Measurements from ENCODE around the gene ZNF670.
A peak's percentile ranks its signal among the peaks of the same experiment; 100 is the strongest.

The ZNF670 gene

DNA sequence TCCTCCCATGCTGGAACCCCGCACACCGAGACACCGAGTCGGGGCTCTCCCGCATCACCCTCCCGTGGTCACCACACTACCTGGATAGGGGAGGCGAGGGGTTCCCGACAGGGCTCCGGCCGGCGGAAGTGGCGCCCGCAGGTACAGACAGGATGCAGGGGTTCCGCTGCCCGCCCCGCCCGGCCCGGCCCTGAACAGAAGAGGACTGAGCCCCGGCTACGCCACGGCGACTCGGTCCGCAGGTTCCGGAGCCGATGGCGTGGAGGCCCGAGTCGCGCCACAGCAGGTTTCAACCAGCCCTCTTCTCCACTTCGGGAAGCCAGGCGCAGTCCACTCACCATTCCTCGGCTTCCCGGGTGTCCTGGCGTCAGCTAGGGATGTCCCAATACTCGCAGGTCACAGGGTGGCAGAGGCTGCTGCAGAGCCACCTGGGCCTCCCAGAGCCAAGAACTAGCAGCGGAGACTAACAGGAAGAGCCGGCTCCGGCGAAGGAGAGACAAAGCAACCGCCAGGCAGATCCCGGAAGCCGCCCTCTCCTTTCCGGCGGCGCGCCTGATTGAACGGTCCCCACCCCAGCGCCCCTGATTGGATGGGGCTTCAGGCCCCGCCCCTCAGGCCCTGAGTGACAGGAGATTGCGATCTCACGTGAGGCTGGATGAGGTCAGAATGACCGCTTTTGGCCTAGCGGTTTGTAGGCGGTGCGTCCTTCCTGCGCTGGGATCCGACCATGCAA is 25.4 kb upstream of the ZNF670 start, which contains the start of gene ZNF669:
Gene ZNF669 (minus strand): TSS at position 498 of the 733 bp plus-strand sequence. CDS start 157 bp downstream, at position 341.
- TF ChIP-seq EZH2phosphoT487 (conservative IDR thresholded peaks at IDR 0.05; ENCODE audit: low read length): no peak
- TF ChIP-seq, protein P1, sequence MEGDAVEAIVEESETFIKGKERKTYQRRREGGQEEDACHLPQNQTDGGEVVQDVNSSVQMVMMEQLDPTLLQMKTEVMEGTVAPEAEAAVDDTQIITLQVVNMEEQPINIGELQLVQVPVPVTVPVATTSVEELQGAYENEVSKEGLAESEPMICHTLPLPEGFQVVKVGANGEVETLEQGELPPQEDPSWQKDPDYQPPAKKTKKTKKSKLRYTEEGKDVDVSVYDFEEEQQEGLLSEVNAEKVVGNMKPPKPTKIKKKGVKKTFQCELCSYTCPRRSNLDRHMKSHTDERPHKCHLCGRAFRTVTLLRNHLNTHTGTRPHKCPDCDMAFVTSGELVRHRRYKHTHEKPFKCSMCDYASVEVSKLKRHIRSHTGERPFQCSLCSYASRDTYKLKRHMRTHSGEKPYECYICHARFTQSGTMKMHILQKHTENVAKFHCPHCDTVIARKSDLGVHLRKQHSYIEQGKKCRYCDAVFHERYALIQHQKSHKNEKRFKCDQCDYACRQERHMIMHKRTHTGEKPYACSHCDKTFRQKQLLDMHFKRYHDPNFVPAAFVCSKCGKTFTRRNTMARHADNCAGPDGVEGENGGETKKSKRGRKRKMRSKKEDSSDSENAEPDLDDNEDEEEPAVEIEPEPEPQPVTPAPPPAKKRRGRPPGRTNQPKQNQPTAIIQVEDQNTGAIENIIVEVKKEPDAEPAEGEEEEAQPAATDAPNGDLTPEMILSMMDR (IDR thresholded peaks at IDR 0.05; ENCODE audit: insufficient read depth, low read length, poor library complexity, severe bottlenecking): no peak
- peak within 1 kb of the TSS; percentile 99 for H3K4me3 ChIP-seq (ENCODE audit: insufficient read depth, low read length, poor library complexity, severe bottlenecking)
- H3K36me3 ChIP-seq (ENCODE audit: low read length): peaks cover 32% of the 10 kb centered on the region
- peak within 1 kb of the TSS; percentile 92 for H3K9ac ChIP-seq (ENCODE audit: low read length)
- no peaks in the 10 kb centered on the region for H3F3A ChIP-seq (ENCODE audit: insufficient read depth)
- H3K27ac ChIP-seq (ENCODE audit: low read depth, low read length): peak within 1 kb of the TSS; percentile 82
- H3K4me2 ChIP-seq (ENCODE audit: low read depth, low read length, poor library complexity, severe bottlenecking): peak within 1 kb of the TSS; percentile 93
- no peaks in the 10 kb centered on the region for H3K9me2 ChIP-seq (replicated peaks; ENCODE audit: insufficient read depth, low read length)
- peaks cover 28% of the 10 kb centered on the region for H3K79me2 ChIP-seq (ENCODE audit: insufficient read depth, low read length)
- H3K27me3 ChIP-seq (ENCODE audit: low read length): no peaks in the 10 kb centered on the region
- peak within 1 kb of the TSS; percentile 93 for H2AFZ ChIP-seq (ENCODE audit: low read depth, low read length, severe bottlenecking)
- peaks cover 27% of the 10 kb centered on the region; the same call in 1 of the 2 replicates for H3K9me3 ChIP-seq (ENCODE audit: insufficient read depth, low read length)
- no peaks in the 10 kb centered on the region for H4K20me1 ChIP-seq (ENCODE audit: low read depth, low read length)

DNA sequence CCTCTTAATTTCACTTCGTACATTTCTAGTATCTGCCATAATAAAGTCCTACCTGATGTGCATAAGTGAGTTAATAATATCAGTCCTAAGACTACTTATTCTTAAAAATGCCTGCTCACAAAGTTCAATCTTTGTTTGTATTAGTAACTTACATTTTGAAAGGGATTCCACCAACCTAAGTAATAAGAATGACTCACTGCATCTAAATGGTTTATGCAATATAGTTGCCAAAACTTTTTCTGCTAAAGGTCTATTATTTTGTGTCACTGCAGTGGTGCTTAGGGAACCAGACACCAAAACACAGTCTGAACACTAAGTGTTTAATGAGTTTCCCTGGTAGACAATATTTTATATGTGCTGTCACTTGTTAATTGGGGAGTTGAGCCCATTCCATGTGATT is 23.8 kb upstream of the ZNF670 start:
- H4K20me1 ChIP-seq (ENCODE audit: low read depth, low read length): no peaks in the 10 kb centered on the region
- H2AFZ ChIP-seq (ENCODE audit: low read depth, low read length, severe bottlenecking): no peak overlapping the region
- TF ChIP-seq, protein P1 (IDR thresholded peaks at IDR 0.05; ENCODE audit: insufficient read depth, low read length, poor library complexity, severe bottlenecking): no peak
- no peak for TF ChIP-seq EZH2phosphoT487 (conservative IDR thresholded peaks at IDR 0.05; ENCODE audit: low read length)
- no peaks in the 10 kb centered on the region for H3K27me3 ChIP-seq (ENCODE audit: low read length)
- no peaks in the 10 kb centered on the region for H3K9me2 ChIP-seq (replicated peaks; ENCODE audit: insufficient read depth, low read length)
- peaks cover 30% of the 10 kb centered on the region; the same call in 1 of the 2 replicates for H3K9me3 ChIP-seq (ENCODE audit: insufficient read depth, low read length)
- H3F3A ChIP-seq (ENCODE audit: insufficient read depth): no peaks in the 10 kb centered on the region
- peak overlapping the region; percentile 93 for H3K4me2 ChIP-seq (ENCODE audit: low read depth, low read length, poor library complexity, severe bottlenecking)
- H3K9ac ChIP-seq (ENCODE audit: low read length): no peak overlapping the region
- peaks cover 28% of the 10 kb centered on the region for H3K79me2 ChIP-seq (ENCODE audit: insufficient read depth, low read length)
- no peak overlapping the region for H3K4me3 ChIP-seq (ENCODE audit: insufficient read depth, low read length, poor library complexity, severe bottlenecking)
- H3K27ac ChIP-seq (ENCODE audit: low read depth, low read length): no peak overlapping the region
- H3K36me3 ChIP-seq (ENCODE audit: low read length): peaks cover 41% of the 10 kb centered on the region

DNA sequence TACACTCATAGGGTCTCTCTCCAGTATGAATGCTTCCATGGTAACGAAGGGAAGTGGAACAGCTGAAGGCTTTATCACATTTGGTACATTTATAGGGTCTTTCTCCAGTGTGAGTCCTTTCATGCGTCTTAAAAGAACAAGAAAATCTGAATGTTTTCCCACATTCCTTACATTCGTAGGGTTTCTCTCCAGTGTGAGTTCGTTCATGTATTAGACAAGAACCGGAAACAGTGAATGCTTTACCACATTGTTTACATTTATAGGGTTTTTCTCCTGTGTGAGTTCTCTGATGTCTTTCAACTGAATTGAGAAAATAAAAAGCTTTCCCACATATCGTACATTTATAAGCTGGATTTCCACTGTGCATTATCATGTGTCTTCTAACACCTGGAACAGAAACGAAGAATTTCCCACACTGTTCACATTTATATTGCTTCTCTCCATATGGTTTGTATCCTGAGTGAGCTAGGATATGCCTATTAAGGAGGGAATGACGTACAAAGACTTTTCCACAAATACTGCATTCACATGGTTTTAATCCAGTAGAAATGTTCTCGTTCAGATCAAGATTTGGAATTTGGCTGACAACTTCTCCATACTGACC is 22.2 kb upstream of the ZNF670 start:
- no peaks in the 10 kb centered on the region for H3K9me2 ChIP-seq (replicated peaks; ENCODE audit: insufficient read depth, low read length)
- peaks cover 30% of the 10 kb centered on the region; the same call in 1 of the 2 replicates for H3K9me3 ChIP-seq (ENCODE audit: insufficient read depth, low read length)
- no peak overlapping the region for H3K9ac ChIP-seq (ENCODE audit: low read length)
- peaks cover 28% of the 10 kb centered on the region for H3K79me2 ChIP-seq (ENCODE audit: insufficient read depth, low read length)
- no peak overlapping the region for H3K27ac ChIP-seq (ENCODE audit: low read depth, low read length)
- H3K27me3 ChIP-seq (ENCODE audit: low read length): no peaks in the 10 kb centered on the region
- H4K20me1 ChIP-seq (ENCODE audit: low read depth, low read length): no peaks in the 10 kb centered on the region
- no peak overlapping the region for H2AFZ ChIP-seq (ENCODE audit: low read depth, low read length, severe bottlenecking)
- no peak overlapping the region for H3K4me3 ChIP-seq (ENCODE audit: insufficient read depth, low read length, poor library complexity, severe bottlenecking)
- peaks cover 41% of the 10 kb centered on the region for H3K36me3 ChIP-seq (ENCODE audit: low read length)
- no peak for TF ChIP-seq EZH2phosphoT487 (conservative IDR thresholded peaks at IDR 0.05; ENCODE audit: low read length)
- TF ChIP-seq, protein P1 (IDR thresholded peaks at IDR 0.05; ENCODE audit: insufficient read depth, low read length, poor library complexity, severe bottlenecking): no peak
- H3F3A ChIP-seq (ENCODE audit: insufficient read depth): no peaks in the 10 kb centered on the region
- H3K4me2 ChIP-seq (ENCODE audit: low read depth, low read length, poor library complexity, severe bottlenecking): no peak overlapping the region

Measured in SU-DHL-6 (cell line).